GM19240 (cell line): Measurements from ENCODE around the gene SAMM50.

Source experiments
- DNase-seq: peaks from one replicate; pipeline ENCODE4 v3.0.0; 2011; ENCODE audit warnings: low spot score; ENCODE audit not compliant: insufficient read length

Gene SAMM50

DNA sequence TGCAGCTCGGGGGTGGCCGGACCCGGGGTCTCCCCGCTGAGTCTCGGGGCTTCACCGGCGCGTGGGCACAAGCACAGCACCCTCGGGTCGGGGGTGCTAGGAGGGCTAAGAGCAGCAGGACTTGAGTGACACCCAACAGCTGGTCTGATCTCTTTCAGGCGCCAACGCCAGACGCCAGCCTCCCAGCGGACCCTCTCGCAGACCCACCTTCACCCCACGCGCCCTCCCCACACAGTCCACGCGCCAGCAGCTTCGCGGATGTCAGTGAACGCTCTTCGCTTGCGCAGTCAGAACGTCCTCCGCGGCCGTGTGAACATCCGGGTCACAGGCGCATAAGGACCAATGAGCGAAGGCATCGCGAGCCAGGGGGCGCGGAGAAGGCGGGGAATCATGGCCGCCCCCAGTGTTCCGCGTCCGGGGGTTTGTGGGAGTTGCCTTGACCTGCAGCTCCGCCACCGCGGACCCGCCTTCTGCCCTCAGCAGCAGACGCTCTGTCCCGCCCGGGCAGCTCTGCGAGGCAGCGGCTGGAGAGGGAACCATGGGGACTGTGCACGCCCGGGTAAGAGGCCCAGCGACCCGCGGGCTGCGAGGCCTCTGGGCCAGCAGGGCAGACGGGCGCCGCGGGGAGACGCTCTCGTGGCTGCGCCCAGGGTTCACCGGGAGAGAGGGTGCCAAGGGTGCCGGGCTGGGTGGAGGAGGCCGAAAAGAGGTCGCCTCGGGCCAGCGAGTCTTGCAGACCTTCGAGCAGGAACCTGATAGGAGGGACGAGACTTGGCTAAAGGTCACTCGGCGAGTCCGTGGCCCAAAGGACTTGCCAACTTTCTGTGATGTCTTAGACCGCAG, at the start of gene SAMM50:
TSS of gene SAMM50 (plus strand) at position 403 of the 843 bp plus-strand sequence. CDS start at position 539, 136 bp downstream.
- peak; percentile 90 for DNase-seq

DNA sequence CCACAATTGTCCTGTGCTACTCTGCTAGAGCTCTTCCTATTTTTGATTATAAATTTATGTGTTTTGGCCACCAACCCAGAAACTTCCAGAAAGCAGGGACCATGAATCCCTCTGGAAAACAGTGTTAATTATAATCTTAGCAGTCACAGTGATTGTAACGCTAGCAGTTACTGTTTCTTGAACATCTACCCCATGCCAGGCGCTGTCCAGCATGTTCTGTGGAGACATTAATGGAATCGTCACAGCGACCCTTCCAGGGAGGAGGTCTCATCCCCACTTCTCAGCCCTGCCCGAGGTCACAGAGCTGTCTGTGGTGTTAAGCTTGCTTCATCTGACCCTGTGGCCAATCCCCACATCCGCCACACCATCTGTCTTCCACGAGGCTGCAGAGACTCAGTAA, 49.6 kb upstream of the SAMM50 start:
- no peak for DNase-seq

DNA sequence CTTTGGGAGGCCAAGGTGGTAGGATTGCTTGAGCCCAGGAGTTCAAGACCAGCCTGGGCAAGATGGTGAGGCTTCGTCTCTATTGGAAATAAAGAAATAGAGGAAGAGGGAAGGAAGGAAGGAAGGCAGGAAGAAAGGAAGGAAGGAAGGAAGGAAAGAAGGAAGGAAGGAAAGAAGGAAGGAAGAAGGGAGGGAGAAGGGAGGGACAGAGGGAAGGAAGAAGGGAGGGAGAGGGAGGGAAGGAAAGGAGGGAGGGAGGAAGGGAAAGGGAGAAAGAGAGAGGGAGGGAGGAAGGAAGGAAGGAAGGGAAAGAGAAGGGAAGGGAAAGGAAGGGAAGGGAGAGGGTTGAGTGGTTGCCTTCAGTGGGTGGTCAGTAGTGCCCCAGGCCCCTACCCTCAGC, 45.5 kb upstream of the SAMM50 start:
- DNase-seq = no peak

DNA sequence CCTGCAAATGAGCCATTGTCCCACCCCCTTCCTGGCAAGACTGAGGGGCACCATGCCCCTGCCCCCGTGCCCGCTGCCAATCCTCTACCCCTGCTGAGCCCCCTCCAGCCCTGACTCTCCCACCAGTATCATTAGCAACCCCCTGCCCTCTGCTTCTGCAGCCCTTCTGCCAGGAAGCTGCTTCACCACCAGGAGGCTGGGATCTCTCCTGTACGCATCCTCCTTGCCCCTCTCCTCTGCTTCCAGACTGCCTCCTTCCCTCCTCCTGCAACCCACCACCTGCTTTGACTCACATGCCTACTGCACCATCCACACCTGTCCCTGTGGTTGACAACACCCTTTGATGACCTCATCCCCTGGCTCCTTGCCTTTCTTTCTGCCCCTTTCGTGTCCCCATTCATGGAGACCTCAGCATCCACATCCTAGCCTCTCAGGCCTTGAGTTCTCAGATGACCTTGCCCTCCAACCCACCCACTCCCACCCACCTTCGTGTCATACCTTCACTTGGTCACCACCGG, 45.0 kb upstream of the SAMM50 start:
- no peak for DNase-seq

DNA sequence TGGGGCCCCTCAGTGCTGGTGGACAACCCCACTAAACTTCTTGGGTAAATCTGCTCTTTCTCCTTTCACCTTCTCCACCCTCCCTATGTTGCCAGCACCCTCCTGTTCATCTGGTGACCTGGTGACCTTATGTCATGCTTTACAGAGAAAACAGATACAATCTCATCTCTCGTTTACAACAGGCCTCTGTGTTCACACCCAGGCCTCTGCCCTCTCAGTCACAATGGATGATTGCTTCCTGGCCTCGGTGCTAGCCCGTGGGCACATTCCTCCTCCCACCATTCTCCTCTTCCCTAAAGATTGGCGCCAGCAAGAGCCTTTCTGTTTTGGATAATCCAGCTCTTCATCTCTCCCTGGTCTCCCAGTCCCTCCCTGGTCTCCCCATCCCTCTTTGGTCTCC, 43.9 kb upstream of the SAMM50 start:
- DNase-seq = no peak

DNA sequence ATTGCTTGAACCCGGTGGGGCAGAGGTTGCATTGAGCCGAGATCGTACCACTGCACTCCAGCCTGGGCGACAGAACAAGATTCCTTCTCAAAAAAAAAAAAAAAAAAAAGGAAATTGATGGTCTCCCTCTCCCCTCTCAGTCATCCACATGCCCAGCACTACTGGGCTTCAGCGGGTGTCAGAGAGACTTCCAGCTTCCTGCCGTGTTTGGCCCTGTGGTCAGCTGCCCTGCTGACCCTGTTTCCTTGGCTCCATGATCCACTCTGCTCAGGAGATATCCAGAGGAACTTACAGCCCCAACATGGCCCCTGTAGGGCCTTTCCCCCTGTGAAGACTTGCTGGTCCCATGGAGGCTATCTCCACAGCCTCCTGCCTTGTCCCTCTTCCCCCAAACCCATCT, 37.7 kb upstream of the SAMM50 start:
- no peak for DNase-seq

DNA sequence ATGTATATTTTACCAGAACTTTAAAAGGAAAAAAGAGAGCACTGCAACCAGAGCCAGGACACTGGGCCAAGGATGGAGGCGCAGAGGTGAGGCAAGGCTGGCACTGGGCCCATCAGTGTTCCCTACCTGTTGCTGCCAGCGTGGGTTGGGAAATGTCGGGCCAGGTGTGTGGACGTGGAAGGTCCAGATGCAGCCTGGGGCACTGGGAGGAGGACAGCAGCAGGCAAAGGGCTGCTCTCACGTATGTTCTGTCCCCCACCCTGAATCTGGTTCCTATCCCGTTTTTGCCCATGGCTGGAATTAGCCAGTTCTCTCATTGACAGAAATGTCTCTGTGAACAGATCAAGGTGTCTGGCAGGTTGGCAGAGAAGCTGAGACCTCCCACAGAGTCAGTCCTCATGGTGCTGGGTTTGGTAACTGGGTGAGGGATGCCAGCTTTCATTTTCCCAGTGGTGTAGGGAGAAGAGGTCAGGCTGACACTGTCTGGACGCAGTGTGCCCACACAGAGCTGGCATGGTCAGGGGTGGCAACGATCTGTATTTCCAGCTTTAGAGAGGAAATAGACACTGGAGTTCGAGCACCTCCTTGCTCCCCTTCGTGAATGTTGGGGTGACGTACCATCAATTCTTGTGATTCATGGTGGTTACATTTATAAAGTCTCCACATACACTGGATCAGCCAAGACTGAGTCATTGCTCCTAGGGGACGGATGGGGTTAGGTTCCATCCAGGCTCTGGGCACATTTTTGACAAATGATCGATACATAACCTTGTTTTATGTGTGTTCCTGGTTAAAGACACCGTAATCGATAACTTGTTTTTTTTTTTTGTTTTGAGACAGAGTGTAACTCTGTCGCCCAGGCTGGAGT, 35.9 kb upstream of the SAMM50 start:
- no peak for DNase-seq

DNA sequence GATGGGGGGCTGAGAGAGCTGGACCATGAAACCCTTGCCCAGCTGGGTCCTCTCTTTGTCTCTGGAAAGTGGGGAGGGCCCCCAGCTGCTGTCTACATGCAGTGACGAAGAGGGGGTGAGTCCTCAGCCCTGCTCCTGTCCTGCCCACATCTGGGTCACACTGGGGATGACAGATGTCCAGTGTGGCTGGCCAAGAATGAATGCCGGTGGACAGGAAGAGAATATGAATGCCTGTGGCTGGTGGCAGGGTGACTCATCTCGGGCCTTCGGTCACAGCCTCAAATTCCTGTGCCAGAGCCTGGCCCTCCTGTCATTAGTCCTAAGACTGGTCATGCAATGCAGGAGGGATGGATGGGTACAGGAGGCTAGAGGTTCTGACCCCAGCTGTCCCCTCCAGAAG, 33.9 kb upstream of the SAMM50 start:
- no peak for DNase-seq

DNA sequence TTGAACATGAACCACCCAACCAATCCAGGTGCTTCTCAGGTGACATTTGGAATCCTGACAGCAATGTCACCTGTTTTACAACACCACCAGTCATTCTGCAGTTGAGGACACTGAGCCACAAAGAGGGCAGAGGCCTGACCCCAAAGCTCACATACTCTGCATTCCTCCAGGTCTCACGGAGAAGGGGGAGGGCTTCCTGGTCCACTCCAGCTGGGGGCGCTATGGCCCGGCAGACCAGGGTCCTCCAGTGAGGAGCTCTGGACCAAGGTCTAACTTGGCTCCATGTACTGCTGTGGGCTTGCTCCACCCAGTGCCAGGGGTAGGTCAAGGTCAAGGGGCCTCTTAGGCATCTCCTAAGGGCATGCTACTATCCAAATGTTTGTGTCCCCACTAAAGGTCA, 33.1 kb upstream of the SAMM50 start:
- DNase-seq = no peak

DNA sequence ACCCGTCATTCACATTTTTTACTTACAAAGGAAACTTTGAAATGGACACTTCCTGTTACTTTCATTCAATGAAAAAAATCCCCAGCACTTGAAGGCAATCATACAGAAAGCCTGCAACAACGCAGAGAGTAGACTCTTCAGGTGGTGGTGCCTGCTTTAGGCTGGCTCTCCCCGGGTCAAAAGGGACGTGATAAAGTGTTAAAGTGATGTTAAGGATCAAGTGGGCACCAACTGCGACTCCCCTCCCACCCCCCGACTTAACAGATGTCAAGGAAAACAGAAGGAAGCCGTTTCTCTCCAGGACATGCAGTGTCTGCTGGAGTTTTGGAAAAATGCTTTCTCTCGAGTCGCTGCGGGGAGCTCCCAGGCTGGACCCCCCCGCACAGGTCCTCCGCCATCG, 32.1 kb upstream of the SAMM50 start:
- DNase-seq = no peak

DNA sequence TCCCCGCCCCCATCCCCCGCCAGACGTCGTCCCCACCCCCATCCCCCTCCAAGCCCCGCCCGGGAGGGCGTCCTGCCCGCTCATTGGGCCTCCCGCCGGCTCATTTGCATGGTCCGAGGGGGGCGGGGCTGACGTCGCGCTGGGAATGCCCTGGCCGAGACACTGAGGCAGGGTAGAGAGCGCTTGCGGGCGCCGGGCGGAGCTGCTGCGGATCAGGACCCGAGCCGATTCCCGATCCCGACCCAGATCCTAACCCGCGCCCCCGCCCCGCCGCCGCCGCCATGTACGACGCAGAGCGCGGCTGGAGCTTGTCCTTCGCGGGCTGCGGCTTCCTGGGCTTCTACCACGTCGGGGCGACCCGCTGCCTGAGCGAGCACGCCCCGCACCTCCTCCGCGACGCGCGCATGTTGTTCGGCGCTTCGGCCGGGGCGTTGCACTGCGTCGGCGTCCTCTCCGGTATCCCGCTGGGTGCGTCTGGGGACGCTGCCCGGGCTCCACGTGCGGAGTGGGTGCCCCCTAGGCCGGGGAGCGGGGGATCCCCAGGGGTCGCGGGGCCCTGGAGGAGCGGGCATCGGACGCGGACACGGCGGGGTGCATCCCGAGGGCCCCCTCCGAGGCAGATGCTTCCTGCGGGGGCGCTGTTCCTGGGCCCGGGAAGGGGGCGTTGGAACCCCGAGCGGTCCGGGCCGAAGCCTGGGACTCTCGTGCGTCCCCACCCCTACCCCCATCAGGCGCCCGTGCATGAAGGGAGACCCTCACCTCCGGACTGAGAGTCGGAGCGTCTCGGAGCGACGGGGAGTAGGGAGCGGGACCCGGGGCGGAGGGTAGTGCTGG, 31.4 kb upstream of the SAMM50 start, which contains the start of gene PNPLA3:
TSS of gene PNPLA3 (plus strand) at position 175 of the 834 bp plus-strand sequence. CDS start at position 282, 107 bp downstream.
- peak; percentile 62 for DNase-seq

DNA sequence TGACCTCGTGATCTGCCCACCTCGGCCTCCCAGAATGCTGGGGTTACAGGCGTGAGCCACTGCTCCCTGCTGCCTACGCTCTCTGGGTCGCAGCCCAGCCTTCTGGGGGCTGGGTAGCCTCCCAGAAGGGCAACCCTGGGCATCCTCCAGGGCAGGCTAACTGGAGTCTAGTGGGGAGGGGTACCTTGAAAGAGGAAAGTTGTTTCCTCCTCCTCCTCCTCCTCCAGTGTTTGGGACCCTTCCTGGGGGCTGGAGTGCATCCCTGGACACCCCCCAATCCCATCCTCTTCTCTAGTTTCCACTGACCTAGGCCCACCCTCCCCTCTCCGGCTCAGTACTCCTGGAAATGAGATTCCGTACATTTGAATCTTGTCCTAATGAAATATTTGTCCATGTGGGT, 30.4 kb upstream of the SAMM50 start:
- DNase-seq = no peak

DNA sequence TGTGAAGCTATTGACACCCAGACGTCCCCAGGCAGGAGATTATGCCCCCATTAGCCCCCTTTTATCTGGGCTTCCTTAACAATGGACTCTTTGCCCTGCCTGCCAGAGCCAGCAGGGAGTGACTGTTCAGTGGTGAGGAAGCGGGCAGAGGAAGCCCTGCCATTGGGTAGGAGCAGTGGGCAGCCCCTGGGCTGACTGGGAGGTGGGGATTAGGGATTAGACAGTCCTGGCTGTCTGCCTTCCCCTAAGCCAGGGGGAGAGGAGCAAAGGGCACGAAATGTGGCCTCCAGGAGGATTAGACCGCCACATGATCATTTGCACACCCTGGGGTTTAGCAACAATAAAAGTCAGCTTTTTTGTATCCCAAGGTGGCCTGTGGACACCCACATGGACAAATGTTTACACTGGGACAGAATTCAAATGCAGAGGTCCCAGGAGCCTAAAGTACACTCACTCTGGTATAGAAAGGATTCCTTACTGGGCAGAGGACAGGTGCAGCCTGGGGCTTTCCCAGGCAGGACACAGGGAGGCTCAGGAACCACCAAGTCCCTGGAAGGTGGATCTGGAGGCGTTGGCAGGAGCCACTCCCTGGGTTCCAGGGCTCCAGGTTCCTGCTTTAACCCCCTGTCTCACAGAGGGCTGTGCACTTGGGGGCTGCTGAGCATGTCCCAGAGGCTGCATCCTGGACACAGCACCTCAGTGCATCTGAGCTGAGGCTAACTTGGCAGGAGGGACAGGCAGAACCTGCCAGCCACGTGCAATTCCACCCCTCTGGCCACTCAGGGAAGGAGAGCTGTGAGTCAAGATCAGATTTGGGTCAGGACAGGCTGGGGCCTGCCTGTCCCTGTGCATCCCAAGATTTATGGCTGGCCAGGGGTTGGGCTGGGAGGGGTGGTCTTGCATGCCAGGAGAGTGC, 29.6 kb upstream of the SAMM50 start:
- no peak for DNase-seq

DNA sequence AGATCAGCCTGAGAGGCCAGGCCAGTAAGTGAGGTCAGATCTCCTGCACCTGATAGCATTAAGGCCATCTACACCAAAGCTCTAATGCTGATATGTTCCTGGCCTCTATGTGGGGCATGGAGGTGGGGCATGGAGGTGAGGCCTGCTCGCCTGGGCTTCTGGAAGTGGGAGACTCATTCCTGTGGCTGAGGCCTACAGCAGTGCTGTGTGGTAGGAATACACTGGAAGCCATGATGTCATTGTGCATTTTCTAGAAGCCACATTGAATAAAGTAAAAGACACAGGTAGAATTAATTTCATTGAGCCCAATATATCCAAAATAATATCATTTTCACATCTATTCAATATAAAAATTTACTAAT, 28.9 kb upstream of the SAMM50 start:
- no peak for DNase-seq

DNA sequence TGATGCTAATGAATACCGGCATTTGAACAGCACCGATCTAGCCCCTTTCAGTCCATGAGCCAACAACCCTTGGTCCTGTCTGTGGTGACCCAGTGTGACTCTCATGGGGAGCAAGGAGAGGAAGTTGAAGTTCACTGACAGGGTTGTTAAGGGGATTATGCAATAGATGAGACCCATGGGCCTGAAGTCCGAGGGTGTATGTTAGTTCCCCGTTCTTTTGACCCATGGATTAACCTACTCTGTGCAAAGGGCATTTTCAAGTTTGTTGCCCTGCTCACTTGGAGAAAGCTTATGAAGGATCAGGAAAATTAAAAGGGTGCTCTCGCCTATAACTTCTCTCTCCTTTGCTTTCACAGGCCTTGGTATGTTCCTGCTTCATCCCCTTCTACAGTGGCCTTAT, 26.8 kb upstream of the SAMM50 start:
- DNase-seq = no peak

DNA sequence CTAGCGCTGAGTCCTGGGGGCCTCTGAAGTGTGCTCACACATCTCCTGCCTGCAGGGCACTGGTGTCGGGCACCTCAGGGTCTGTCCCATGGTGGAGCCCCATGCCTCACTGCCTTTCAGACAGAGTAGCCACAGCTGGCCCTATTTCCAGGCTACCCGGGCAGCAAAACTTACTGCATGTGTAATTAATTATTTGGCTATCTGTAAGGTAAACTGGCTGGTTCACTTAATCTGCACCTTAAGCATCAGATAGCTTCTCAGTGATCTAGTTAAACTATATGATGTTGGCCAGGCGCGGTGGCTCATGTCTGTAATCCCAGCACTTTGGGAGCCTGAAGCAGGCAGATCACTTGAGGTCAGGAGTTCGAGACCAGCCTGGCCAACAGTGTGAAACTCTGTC, 26.3 kb upstream of the SAMM50 start:
- no peak for DNase-seq

DNA sequence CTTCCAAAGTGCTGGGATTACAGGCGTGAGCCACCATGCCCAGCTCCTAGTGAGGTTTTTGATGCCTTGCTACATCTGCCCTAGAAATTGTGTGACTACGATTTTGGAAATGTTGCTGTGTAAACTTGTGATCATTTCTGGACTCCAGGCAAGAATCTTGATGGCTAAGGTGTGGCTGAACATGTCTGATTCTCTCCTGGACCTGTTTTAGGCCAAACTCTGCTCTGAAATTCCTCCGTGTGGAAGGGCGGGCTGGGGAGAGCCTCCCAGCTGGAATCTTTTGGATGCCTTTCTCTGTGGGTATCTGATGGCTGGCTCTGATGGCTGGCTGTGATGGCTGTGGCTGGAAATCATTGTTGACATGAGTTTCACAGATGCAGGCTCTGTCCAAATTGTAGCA, 23.5 kb upstream of the SAMM50 start:
- DNase-seq = no peak

DNA sequence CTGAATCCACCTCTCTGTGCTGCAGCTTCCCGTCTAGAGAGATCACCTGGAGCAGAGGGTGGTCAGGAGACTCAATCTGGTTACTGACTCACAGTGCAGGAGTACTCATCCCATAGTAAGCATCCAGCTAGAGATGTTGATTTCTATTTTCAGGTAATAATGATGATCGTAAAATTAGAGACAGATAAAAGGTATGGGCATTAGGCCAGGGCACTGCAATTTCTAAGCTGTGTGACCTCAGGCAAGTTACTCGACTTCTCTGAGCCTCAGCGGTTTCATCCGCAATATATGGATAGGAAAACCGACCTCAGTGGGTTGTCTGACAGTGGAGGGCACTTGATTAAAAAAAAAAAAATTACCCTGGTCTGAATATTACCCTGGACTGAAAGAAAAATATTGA, 13.8 kb upstream of the SAMM50 start:
- no peak for DNase-seq

DNA sequence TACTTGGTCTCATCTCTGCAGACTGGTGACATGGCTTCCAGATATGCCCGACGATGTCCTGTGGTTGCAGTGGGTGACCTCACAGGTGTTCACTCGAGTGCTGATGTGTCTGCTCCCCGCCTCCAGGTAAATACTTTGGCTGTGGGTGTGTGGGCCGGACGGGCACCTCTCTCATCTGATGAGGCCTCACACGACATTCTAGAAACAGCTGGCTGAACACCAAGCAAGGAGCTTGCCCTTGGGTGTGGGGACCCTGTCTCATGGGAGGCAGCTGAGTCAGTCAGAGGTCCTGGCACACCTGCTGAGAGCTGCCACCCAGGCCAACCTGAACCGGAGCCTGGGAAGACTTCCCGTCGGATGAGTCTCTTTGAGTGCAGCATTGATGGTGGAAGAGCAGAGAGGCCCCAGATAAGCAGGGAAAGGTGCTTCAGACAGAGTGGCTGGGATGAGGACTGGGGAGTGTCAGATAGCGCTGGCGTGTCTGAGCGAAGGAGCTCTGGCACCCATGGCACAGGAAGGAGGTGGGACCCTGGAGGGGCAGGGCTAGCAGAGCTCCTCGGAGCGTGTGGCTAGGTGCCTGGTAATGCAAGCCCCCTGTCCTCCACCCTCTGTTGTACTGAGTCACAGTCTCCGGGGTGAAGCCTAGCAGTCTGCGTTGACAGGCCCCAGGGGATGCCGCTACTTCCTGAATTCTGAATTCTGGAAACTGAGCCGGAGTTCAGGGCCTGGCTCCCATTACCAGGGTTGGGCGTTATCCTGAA, 10.4 kb upstream of the SAMM50 start:
- no peak for DNase-seq
